PC-3 (cell line): ENCODE data around the gene ALDH3A2. TPM values are rescaled to one million over a fixed set of nuclear protein-coding genes. Genes with fewer than 3 reads are reported as not detected.

Experiments used
- ATAC-seq: fragments of 200-7000 bp; cut with Tn5 transposase; 2 replicates; pipeline ENCODE4 v1.9.1; 2020; ENCODE audit warnings: mild to moderate bottlenecking, moderate library complexity
- BruUV-seq: library from RNA; stranded (reverse); fragments of 400-500 nt; replicated peaks from 2 replicates; lab custom pipeline; 2021; lab: Mats Ljungman, UMichigan
- CTCF ChIA-PET: fragments of 300-600 bp; sonication (Branson Sonifier 250); formaldehyde crosslinking; loops from one replicate; lab custom pipeline; 2022; ENCODE audit warnings: antibody characterized with exemption; lab: Charles Lee
- POLR2A ChIA-PET: fragments of 300-600 bp; sonication (Branson Sonifier 250); formaldehyde crosslinking; loops from one replicate; lab custom pipeline; 2022; ENCODE audit warnings: antibody characterized with exemption; ENCODE audit not compliant: unreplicated experiment; lab: Charles Lee
- DNase-seq: peaks from one replicate; pipeline ENCODE4 v3.0.0-alpha.2; 2015
- H2AFZ ChIP-seq: fragments of 300-600 bp; sonication (generic); 2 replicates; pipeline ENCODE4 v1.6.0; 2016; ENCODE audit warnings: antibody characterized with exemption, low read length
- H3F3A ChIP-seq: fragments of 300-600 bp; sonication (generic); one replicate; pipeline ENCODE4 v1.6.0; 2017; ENCODE audit warnings: antibody characterized with exemption, low read length, control low read depth, mild to moderate bottlenecking; ENCODE audit not compliant: unreplicated experiment
- H3K27ac ChIP-seq: fragments of 300-600 bp; sonication (generic); 2 replicates; pipeline ENCODE4 v1.5.1; 2016; ENCODE audit warnings: mild to moderate bottlenecking, low read length
- H3K27me3 ChIP-seq: fragments of 300-600 bp; sonication (generic); 2 replicates; pipeline ENCODE4 v1.6.1; 2016; ENCODE audit warnings: low read length, mixed read lengths
- H3K36me3 ChIP-seq: fragments of 300-600 bp; sonication (generic); 2 replicates; pipeline ENCODE4 v1.6.1; 2016; ENCODE audit warnings: low read depth, mixed run types, low read length, mixed read lengths
- H3K4me1 ChIP-seq: fragments of 300-600 bp; sonication (generic); 2 replicates; pipeline ENCODE4 v1.5.1; 2016; ENCODE audit warnings: low read length; ENCODE audit not compliant: insufficient read depth
- H3K4me2 ChIP-seq: fragments of 300-600 bp; sonication (generic); 2 replicates; pipeline ENCODE4 v1.6.0; 2016; ENCODE audit warnings: low read length
- H3K4me3 ChIP-seq: fragments of 300-600 bp; sonication (generic); 2 replicates; pipeline ENCODE4 v1.5.1; 2016; ENCODE audit warnings: mild to moderate bottlenecking, low read length, mixed read lengths
- H3K79me2 ChIP-seq: fragments of 300-600 bp; sonication (generic); 2 replicates; pipeline ENCODE4 v1.6.1; 2017; ENCODE audit warnings: low read length, mixed read lengths
- H3K9ac ChIP-seq: fragments of 300-600 bp; sonication (generic); 2 replicates; pipeline ENCODE4 v1.6.0; 2016; ENCODE audit warnings: mild to moderate bottlenecking, low read length
- H3K9me2 ChIP-seq: fragments of 300-600 bp; sonication (generic); replicated peaks from 2 replicates; pipeline ENCODE4 v1.6.1; 2016; ENCODE audit warnings: mixed run types, low read length, mixed read lengths
- H3K9me3 ChIP-seq: fragments of 300-600 bp; sonication (generic); 2 replicates; pipeline ENCODE4 v1.6.1; 2016; ENCODE audit warnings: low read length, mixed read lengths
- H4K20me1 ChIP-seq: fragments of 300-600 bp; sonication (generic); 2 replicates; pipeline ENCODE4 v1.6.1; 2016; ENCODE audit warnings: low read length, mixed read lengths
- CTCF ChIP-seq: fragments of 300-600 bp; sonication (generic); conservative IDR thresholded peaks from 2 replicates; pipeline ENCODE4 v1.5.1; 2017; ENCODE audit warnings: antibody characterized with exemption, low read depth, mild to moderate bottlenecking, low read length
- EZH2 ChIP-seq: fragments of 300-600 bp; sonication (generic); IDR thresholded peaks from one replicate; pipeline ENCODE4 v1.6.1; 2017; ENCODE audit warnings: antibody characterized with exemption, mild to moderate bottlenecking, low read length; ENCODE audit not compliant: unreplicated experiment
- EZH2phosphoT487 ChIP-seq: fragments of 300-600 bp; sonication (generic); IDR thresholded peaks from 2 replicates; pipeline ENCODE4 v1.6.1; 2018; ENCODE audit warnings: mild to moderate bottlenecking, antibody characterized with exemption, low read length, borderline replicate concordance
- intact Hi-C: fragments of 100-400 bp; cut with micrococcal nuclease; formaldehyde crosslinking; loops from 2 replicates; pipeline ENCODE4 v1.9.0; 2023
- total RNA-seq: library from RNA; depleted of rRNA; stranded (reverse); fragments of >200 nt; gene quantifications from 2 replicates; pipeline ENCODE4 v1.2.3, GENCODE V29; 2014

ALDH3A2 gene
- total RNA-seq, 1 experiment from 2014 or later, result 125 TPM

- Histone ChIP-seq H3F3A (no peaks in the 10 kb centered on the region), H3K4me1 (peaks cover 26% of the 10 kb centered on the region), H3K9me3 (no peaks in the 10 kb centered on the region), H3K4me3 (no peak overlapping the region), H3K9ac (no peak overlapping the region), H3K79me2 (no peaks in the 10 kb centered on the region), H2AFZ (no peak overlapping the region), H3K27ac (no peak overlapping the region), H3K36me3 (no peaks in the 10 kb centered on the region), H4K20me1 (no peaks in the 10 kb centered on the region), H3K4me2 (no peak overlapping the region), H3K9me2 (no peaks in the 10 kb centered on the region), H3K27me3 (no peaks in the 10 kb centered on the region)
- no peak for TF ChIP-seq EZH2phosphoT487
- no peak for TF ChIP-seq CTCF
- no peak for TF ChIP-seq EZH2
- POLR2A ChIA-PET, result no interaction called here
- no TSS peak for BruUV-seq
- DNase-seq (no peak), ATAC-seq (no peak)
- CTCF ChIA-PET, result no interaction called here
- intact Hi-C loops, result no loop called here
Observed at GRCh38 chr17:19724501-19725420, 76.2 kb downstream of the ALDH3A2 start.

GRCh38 chr17:19725486-19725885 lies 76.9 kb downstream of the ALDH3A2 start:
- no peak for TF ChIP-seq CTCF
- no peak for TF ChIP-seq EZH2
- no peak for TF ChIP-seq EZH2phosphoT487
- Histone ChIP-seq H3K79me2 (no peaks in the 10 kb centered on the region), H3K9ac (no peak overlapping the region), H3F3A (no peaks in the 10 kb centered on the region), H3K9me2 (no peaks in the 10 kb centered on the region), H3K4me1 (peaks cover 20% of the 10 kb centered on the region), H2AFZ (no peak overlapping the region), H3K27me3 (no peaks in the 10 kb centered on the region), H3K4me2 (no peak overlapping the region), H3K36me3 (no peaks in the 10 kb centered on the region), H3K4me3 (no peak overlapping the region), H3K9me3 (no peaks in the 10 kb centered on the region), H3K27ac (no peak overlapping the region), H4K20me1 (no peaks in the 10 kb centered on the region)
- DNase-seq, result no peak
- CTCF ChIA-PET, result no interaction called here
- POLR2A ChIA-PET, result no interaction called here
- intact Hi-C loops, result no loop called here
- BruUV-seq, result no TSS peak
- ATAC-seq, result no peak
